Stimulated activated CD8-positive, alpha-beta memory T cell treated with anti-CD3 and anti-CD28 coated beads, Interleukin-4, amount 100 ng/mL, for 24 hours (primary cell): ENCODE data around the gene SH3BGRL.
"Not testable (repeated sequence)": the region's sequence is repeated elsewhere in the genome, so short reads cannot be mapped to it uniquely, and the experiment has no call there.

Source experiments
- DNase-seq: peaks from one replicate; pipeline ENCODE4 v3.0.0-alpha.2; 2020; ENCODE audit warnings: low read depth

SH3BGRL gene

DNA sequence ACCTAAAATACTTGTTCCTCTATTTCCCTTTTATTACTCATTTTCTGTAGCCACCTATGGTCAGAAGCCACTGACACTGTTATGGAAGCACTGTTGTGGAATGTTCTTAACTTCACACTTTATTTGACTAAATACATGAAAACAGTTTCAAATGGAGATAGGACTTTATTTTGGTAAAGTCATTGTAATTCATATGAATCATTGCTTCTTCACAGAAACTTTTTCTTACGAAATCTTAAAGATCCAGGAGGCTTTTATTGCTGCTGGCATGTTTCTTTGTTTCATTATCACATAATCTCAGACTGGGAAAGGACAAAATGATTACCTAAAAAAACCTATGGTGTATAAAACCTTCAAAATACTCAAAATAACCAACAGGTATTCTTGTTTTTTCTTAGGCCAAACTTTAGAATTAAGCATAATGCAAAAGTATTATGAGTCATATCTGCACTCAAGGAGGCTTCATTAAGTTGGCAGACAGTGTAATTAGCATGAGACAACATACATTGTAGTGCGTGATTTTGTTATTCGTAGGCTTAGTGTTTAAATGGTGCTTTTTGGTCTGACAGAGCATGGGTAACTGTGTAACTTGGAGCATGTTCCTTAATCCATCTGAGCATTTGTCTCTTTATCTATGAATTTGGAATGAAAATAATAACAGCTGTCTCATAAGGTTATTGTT, 58.0 kb downstream of the SH3BGRL start:
- no peak for DNase-seq

DNA sequence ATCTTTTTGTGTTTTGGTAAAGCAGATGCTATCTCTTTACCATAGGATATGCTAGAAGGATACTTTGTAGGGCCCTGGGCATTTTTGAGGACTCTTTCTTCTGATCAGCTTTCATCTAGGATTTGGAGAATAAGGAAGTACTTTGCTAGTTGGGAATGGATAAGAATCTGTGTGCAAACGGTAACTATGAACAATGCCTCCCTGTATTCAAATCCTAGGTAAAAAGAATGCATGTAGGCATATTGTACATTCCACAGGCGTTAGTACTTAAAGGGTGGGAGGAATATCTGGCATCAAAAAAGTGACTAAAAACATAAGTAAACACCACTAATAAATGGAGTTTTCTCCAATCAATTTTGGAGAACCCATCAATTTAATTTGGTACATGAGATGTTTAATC, 59.7 kb downstream of the SH3BGRL start:
- no peak for DNase-seq

DNA sequence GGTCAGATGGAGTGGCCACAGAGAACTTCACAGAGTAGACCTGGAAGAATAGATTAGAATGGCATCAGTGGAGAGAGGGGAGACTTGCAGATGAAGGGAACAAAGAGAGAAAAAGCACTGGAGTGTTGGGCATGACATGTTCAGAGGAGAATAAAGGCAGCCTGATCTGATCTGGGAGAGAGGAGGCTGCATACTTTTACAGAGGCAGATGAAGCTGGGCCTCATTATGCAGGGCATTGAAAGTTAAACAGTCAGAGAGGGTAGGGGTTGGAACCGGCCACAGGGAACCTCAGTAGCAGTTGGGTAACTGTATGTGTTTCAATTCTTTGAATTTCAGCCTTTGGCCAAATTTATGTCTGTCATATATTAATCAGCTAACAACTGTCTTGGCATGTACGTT, 61.2 kb downstream of the SH3BGRL start:
- no peak for DNase-seq

- DNase-seq, result no peak
Observed at GRCh38 chrX:81278616-81279015, 76.7 kb downstream of the SH3BGRL start.

GRCh38 chrX:81280148-81280547, 78.2 kb downstream of the SH3BGRL start:
- DNase-seq, result no peak

GRCh38 chrX:81286075-81286474, 84.2 kb downstream of the SH3BGRL start:
- DNase-seq, result no peak

DNA sequence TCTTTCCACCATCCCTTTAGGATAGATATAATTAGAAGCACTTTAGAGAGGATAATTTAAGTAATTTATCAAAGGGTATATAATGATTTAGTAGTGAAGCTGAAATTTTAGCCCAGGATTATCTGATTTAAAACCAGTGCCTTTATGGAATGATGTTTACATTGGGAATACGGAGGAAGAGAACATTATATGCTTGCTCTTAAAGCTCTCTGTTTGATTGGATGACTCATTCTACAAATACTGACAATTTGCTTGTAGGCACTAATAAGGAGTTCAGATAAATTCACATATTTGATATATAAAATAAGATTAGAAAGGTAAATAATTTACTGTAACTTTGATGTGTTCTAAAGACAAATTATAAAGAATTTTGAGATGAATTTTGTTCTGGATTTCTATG, 84.7 kb downstream of the SH3BGRL start:
- no peak for DNase-seq

DNA sequence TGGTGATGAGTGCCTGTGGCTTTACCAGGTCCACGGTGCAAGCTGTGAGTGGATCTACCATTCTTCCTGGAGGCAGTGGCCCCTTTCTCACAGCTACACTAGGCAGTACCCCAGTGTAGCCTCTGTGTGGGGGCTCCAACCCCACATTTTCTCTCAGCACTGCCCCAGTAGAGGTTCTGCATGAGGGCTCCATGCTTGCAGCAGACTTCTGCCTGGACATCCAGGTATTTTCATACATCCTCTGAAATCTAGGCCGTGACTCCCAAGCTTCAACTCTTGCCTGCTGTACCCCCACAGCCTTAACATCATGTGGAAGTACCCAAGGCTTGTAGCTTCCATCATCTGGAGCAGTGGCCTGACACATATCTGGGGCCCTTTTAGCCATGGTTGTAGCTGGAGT, 90.1 kb downstream of the SH3BGRL start:
- no peak for DNase-seq

DNA sequence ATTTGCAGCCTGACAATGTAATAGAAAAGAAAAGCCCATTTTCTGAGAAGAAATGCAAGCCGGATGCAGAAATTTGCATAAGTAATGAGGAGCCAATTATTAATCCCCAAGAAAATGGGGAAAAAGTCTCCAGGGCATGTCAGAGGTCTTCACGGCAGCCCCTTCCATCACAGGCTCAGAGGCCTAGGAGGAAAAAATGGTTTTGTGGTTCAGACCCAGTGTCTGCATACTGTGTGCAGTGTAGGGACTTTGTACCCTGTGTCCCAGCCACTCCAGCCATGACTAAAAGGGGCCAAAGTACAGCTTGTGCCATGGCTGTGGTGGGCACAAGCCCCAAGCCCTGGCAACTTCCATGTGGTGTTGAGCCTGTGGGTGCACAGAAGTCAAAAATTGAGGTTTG, 92.2 kb downstream of the SH3BGRL start:
- no peak for DNase-seq

- no peak for DNase-seq
Observed at GRCh38 chrX:81301877-81302276, 100.0 kb downstream of the SH3BGRL start.

DNA sequence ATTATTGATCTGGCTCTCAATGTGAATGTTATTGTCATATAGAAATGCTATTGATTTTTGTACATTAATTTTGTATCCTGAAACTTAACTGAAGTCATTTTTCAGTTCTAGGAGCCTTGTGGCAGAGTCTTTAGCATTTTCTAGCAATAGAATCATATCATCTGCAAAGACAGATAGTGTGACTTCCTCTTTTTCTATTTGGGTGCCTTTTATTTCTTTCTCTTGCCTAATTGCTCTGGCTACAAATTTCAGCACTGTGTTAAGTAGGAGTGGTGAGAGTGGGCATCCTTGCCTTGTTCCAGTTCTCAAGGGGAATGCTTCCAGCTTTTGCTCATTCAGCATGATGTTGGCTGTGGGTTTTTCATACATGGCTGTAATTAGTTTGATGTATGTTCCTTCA, 102.7 kb downstream of the SH3BGRL start:
- no peak for DNase-seq

GRCh38 chrX:81305240-81305639, 103.3 kb downstream of the SH3BGRL start:
- no peak for DNase-seq

GRCh38 chrX:81308086-81308829, 106.4 kb downstream of the SH3BGRL start:
- DNase-seq, result no peak

DNA sequence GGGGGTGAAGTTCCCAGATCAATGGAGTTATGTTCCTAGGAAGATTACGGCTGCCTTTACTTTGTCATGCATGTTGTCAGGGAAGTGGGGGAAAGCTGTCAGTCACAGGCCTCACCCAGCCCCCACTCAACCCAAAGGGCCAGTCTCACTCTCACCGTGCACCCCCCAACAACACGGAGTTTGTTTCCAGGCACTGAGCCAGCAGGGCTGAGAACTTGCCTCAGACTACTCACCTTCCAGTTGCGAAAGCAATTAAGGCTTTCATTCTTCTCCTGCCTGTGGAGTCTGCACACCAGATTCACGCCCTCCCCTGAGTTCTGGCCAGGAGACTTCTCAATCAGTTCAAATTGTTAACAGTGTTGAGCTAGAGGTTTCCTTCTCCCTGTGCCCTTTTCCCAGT, 114.3 kb downstream of the SH3BGRL start:
- no peak for DNase-seq

DNA sequence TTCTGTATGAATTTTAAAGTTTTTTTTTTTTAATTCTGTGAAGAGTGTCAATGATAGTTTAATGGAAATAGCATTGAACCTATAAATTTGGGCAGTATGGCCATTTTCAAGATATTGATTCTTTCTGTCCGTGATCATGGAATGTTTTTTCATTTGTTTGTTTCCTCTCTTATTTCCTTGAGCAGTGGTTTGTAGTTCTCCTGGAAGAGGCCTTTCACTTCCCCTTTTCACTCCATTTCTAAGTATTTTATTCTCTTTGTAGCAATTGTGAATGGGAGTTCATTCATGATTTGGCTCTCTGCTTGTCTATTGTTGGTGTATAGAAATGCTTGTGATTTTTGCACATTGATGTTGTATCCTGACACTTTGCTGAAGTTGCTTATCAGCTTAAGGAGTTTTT, 129.8 kb downstream of the SH3BGRL start:
- DNase-seq, result not testable (repeated sequence)

DNA sequence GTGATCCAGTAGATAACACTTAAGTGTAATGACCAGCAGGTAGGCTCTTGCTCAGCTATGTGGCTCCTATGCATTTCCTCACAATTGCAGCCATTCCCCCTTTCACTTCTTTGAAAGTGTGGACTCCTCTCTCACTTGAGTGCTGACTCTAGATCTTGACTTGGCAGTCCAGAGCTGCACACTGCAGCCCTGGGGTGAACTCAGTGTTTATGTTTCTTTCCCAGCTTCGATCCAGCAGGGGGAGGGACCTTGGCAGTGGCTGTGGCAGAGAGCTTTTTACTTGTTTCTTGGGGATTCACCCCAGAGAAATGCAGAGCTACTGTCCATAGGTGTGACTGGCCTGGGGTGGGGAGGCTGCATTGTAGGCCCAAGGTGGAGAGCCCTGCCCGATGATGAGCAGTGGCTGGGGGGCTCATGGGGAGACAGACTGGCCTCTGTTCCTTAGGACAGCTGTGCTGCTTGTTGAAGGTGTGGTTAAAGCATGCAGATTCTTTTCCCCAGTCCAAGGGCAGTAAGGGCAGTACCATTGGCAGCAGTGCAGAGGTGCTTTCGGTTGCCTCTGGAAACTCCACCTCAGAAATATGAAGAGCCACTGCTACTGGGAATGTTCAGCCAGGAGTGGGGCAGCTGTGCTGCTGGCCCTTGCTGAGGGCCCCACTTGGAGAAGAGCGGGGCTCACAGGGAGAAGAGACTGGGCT, 134.7 kb downstream of the SH3BGRL start:
- DNase-seq, result no peak

- no peak for DNase-seq
Observed at GRCh38 chrX:81337805-81338204, 135.9 kb downstream of the SH3BGRL start.

DNA sequence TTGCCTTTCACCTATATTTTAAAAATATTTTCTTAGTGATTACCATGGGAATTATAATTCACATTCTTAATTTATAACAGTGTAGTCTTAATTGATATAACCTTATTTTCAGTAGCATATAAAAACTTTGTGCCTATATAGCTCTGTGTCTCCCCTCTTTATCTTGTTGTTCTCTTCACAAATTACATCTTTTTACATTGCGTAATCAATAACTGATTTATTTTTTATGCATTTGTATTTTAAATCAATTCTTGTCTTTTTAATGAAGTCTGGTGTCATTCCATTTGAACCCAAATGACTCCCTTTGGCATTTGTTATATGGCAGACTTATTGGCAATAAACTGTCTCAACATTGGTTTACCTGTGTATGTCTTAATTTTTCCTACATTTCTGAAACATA, 137.0 kb downstream of the SH3BGRL start:
- DNase-seq, result no peak

GRCh38 chrX:81345296-81345695, 143.4 kb downstream of the SH3BGRL start:
- not testable (repeated sequence) for DNase-seq
